H9 (cell line): ENCODE measurements around the gene CALML4. TPM values are rescaled to one million over a fixed set of nuclear protein-coding genes. Genes with fewer than 3 reads are reported as not detected.

Experiments used
- DNase-seq: peaks from one replicate; pipeline ENCODE4 v3.0.0-alpha.2; 2017
- H2AFZ ChIP-seq: one replicate; pipeline ENCODE4 v1.6.1; 2013; ENCODE audit warnings: mild to moderate bottlenecking, low read length, control low read depth, moderate library complexity
- H2AK5ac ChIP-seq: 2 replicates; pipeline ENCODE4 v1.6.1; 2013; ENCODE audit warnings: low read length, control low read depth, mixed read lengths; ENCODE audit not compliant: insufficient read length
- H2BK120ac ChIP-seq: one replicate; pipeline ENCODE4 v1.6.1; 2013; ENCODE audit warnings: low read depth, mild to moderate bottlenecking, low read length, control low read depth, inconsistent platforms; ENCODE audit not compliant: poor library complexity, severe bottlenecking
- H2BK12ac ChIP-seq: 2 replicates; pipeline ENCODE4 v1.6.1; 2013; ENCODE audit warnings: low read length, control low read depth, mixed read lengths, low read depth; ENCODE audit not compliant: insufficient read length
- H2BK15ac ChIP-seq: 2 replicates; pipeline ENCODE4 v1.6.1; 2013; ENCODE audit warnings: low read depth, low read length, control low read depth
- H2BK20ac ChIP-seq: one replicate; pipeline ENCODE4 v1.6.1; 2013; ENCODE audit warnings: low read depth, mild to moderate bottlenecking, low read length, control low read depth, inconsistent platforms; ENCODE audit not compliant: poor library complexity, severe bottlenecking
- H2BK5ac ChIP-seq: 2 replicates; pipeline ENCODE4 v1.6.1; 2013; ENCODE audit warnings: low read length, control low read depth, mixed read lengths; ENCODE audit not compliant: insufficient read length
- H3K14ac ChIP-seq: 2 replicates; pipeline ENCODE4 v1.6.1; 2013; ENCODE audit warnings: low read length, control low read depth; ENCODE audit not compliant: insufficient read depth
- H3K18ac ChIP-seq: 2 replicates; pipeline ENCODE4 v1.6.1; 2013; ENCODE audit warnings: low read depth, mild to moderate bottlenecking, mixed read lengths, low read length, control low read depth; ENCODE audit not compliant: insufficient read length
- H3K23ac ChIP-seq: 2 replicates; pipeline ENCODE4 v1.6.1; 2013; ENCODE audit warnings: low read length, control low read depth, mixed read lengths, low read depth; ENCODE audit not compliant: insufficient read length
- H3K23me2 ChIP-seq: 2 replicates; pipeline ENCODE4 v1.6.1; 2013; ENCODE audit warnings: low read depth, mild to moderate bottlenecking, mixed read lengths, low read length, control low read depth; ENCODE audit not compliant: insufficient read length, poor library complexity, severe bottlenecking
- H3K27ac ChIP-seq: 2 replicates; pipeline ENCODE4 v1.5.1; 2013; ENCODE audit warnings: low read length, control low read depth, mixed read lengths, low read depth; ENCODE audit not compliant: insufficient read length
- H3K27me3 ChIP-seq: 2 replicates; pipeline ENCODE4 v1.6.1; 2013; ENCODE audit warnings: low read length, control low read depth, inconsistent platforms; ENCODE audit not compliant: insufficient read depth
- H3K4ac ChIP-seq: 2 replicates; pipeline ENCODE4 v1.6.1; 2013; ENCODE audit warnings: low read depth, mild to moderate bottlenecking, control low read depth, inconsistent platforms, low read length, moderate library complexity
- H3K4me1 ChIP-seq: 2 replicates; pipeline ENCODE4 v1.6.1; 2013; ENCODE audit warnings: low read length, control low read depth, inconsistent platforms; ENCODE audit not compliant: insufficient read depth
- H3K4me2 ChIP-seq: 2 replicates; pipeline ENCODE4 v1.6.1; 2013; ENCODE audit warnings: low read length, control low read depth, mixed read lengths; ENCODE audit not compliant: insufficient read length, insufficient read depth
- H3K56ac ChIP-seq: 2 replicates; pipeline ENCODE4 v1.6.1; 2013; ENCODE audit warnings: low read depth, mild to moderate bottlenecking, mixed read lengths, low read length, control low read depth; ENCODE audit not compliant: insufficient read length
- H3K79me1 ChIP-seq: 2 replicates; pipeline ENCODE4 v1.6.1; 2013; ENCODE audit warnings: low read depth, mild to moderate bottlenecking, moderate library complexity, low read length, control low read depth, inconsistent platforms; ENCODE audit not compliant: insufficient read depth, poor library complexity, severe bottlenecking
- H3K79me2 ChIP-seq: 2 replicates; pipeline ENCODE4 v1.6.1; 2013; ENCODE audit warnings: low read length, control low read depth, inconsistent platforms; ENCODE audit not compliant: insufficient read depth
- H3K9ac ChIP-seq: 2 replicates; pipeline ENCODE4 v1.6.1; 2013; ENCODE audit warnings: low read length, control low read depth, mixed read lengths; ENCODE audit not compliant: insufficient read length; ENCODE audit errors: extremely low read depth
- H3K9me3 ChIP-seq: one replicate; pipeline ENCODE4 v1.6.1; 2013; ENCODE audit warnings: low read depth, low read length, inconsistent platforms; ENCODE audit not compliant: control insufficient read depth
- H3T11ph ChIP-seq: one replicate; pipeline ENCODE4 v1.6.1; 2013; ENCODE audit warnings: mild to moderate bottlenecking, low read length, control low read depth, inconsistent platforms
- H4K20me1 ChIP-seq: one replicate; pipeline ENCODE4 v1.6.1; 2013; ENCODE audit not compliant: control insufficient read depth, insufficient read length, insufficient read depth
- H4K5ac ChIP-seq: 2 replicates; pipeline ENCODE4 v1.6.1; 2013; ENCODE audit warnings: low read depth, mild to moderate bottlenecking, mixed read lengths, low read length, control low read depth; ENCODE audit not compliant: insufficient read length
- H4K8ac ChIP-seq: replicated peaks from 2 replicates; pipeline ENCODE4 v1.6.1; 2013; ENCODE audit warnings: low read length, control low read depth, mixed read lengths, low read depth; ENCODE audit not compliant: insufficient read length
- H4K91ac ChIP-seq: 2 replicates; pipeline ENCODE4 v1.6.1; 2013; ENCODE audit warnings: low read depth, mild to moderate bottlenecking, moderate library complexity, mixed read lengths, low read length, control low read depth; ENCODE audit not compliant: insufficient read length
- H3K27ac Mint-ChIP-seq, 3 experiments: 2 replicates in 2 of 3; 3 replicates in 1 of 3; pipeline ENCODE4 v1.8.0; 2020 to 2021; ENCODE audit warnings: mixed read lengths in 3 of 3, mild to moderate bottlenecking in 1 of 3, moderate library complexity in 1 of 3
- H3K27me3 Mint-ChIP-seq: 2 replicates; pipeline ENCODE4 v1.8.0; 2021; ENCODE audit warnings: low read depth, mild to moderate bottlenecking, moderate library complexity, mixed read lengths
- H3K36me3 Mint-ChIP-seq, 3 experiments: 2 replicates in 2 of 3; 3 replicates in 1 of 3; pipeline ENCODE4 v1.8.0; 2020 to 2021; ENCODE audit warnings: low read depth in 3 of 3, mixed read lengths in 3 of 3; ENCODE audit not compliant: insufficient read depth in 1 of 3
- H3K4me1 Mint-ChIP-seq, 2 experiments: 2 replicates each; pipeline ENCODE4 v1.8.0; 2020; ENCODE audit warnings: mixed read lengths in 2 of 2
- H3K4me3 Mint-ChIP-seq, 2 experiments: 2 replicates in 1 of 2; 3 replicates in 1 of 2; pipeline ENCODE4 v1.8.0; 2020 to 2021; ENCODE audit warnings: mild to moderate bottlenecking in 2 of 2, mixed read lengths in 2 of 2, moderate library complexity in 1 of 2
- H3K9me3 Mint-ChIP-seq, 2 experiments: 2 replicates in 1 of 2; 3 replicates in 1 of 2; pipeline ENCODE4 v1.8.0; 2020; ENCODE audit warnings: mild to moderate bottlenecking in 2 of 2, mixed read lengths in 2 of 2, moderate library complexity in 1 of 2
- WGBS: extraction: QIAGEN DNeasy Blood & Tissue Kit; methylation state at CpG from one replicate; pipeline ENCODE4 v1.1.7; 2013; ENCODE audit warnings: missing lambda C conversion rate, low lambda C conversion rate, mixed read lengths; ENCODE audit not compliant: insufficient read length; ENCODE audit errors: extremely low coverage; 5-methylcytosine and 5-hydroxymethylcytosine counted together
- total RNA-seq: library from RNA; stranded (reverse); gene quantifications from 2 replicates; pipeline ENCODE4 v1.2.1, GENCODE V29; 2021
- TF ChIP-seq, protein P1 (sequence below): fragments of 200-600 bp; sonication (generic); conservative IDR thresholded peaks from 3 replicates; pipeline ENCODE4 v1.8.0; 2021; ENCODE audit warnings: antibody characterized with exemption, mild to moderate bottlenecking

Gene CALML4
- total RNA-seq, 1 experiment from 2014 or later, result 11.8 TPM

DNA sequence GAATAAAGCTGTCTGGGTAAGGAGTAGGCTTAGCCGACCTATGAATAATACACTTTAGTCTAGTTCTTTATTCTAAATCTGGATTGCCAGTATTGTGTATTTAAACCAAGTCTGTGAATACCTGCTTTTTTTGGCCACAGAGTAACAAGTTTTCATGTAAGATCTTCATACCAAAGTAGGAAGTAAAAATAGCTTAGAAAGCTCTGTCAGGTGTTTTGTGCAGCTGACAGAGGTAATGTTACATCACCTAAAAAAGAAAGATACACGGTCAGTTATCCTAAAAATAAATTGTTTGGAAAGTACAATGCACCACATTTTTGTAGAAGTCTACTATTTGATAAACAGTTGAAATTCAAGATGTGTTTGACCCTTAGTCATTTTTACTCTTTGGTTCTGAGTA, 16.5 kb downstream of the CALML4 start:
- Histone ChIP-seq H3K23ac (no peak overlapping the region), H3K9me3 (no peaks in the 10 kb centered on the region), H3K14ac (no peak overlapping the region), H3K18ac (no peak overlapping the region), H4K8ac (no peak overlapping the region), H2BK120ac (no peak overlapping the region), H2AFZ (no peak overlapping the region), H3K23me2 (no peaks in the 10 kb centered on the region), H3K4me1 (no peaks in the 10 kb centered on the region; the same call in 1 of the 2 replicates), H3K79me2 (no peaks in the 10 kb centered on the region), H2BK12ac (no peak overlapping the region), H2AK5ac (no peak overlapping the region), H3K27me3 (no peaks in the 10 kb centered on the region), H4K20me1 (no peaks in the 10 kb centered on the region), H3K79me1 (no peaks in the 10 kb centered on the region), H3K4ac (no peak overlapping the region), H3T11ph (no peak overlapping the region), H4K91ac (no peak overlapping the region), H3K27ac (no peak overlapping the region), H2BK15ac (no peak overlapping the region), H3K56ac (no peak overlapping the region), H4K5ac (no peak overlapping the region), H2BK20ac (no peak overlapping the region), H3K4me2 (no peak overlapping the region), H2BK5ac (no peak overlapping the region), H3K9ac (no peak overlapping the region)
- peaks cover 14% of the 10 kb centered on the region in 2 experiments for H3K4me1 Mint-ChIP-seq
- H3K27ac Mint-ChIP-seq, result no peak overlapping the region; a peak in 1 of 7 replicates
- H3K36me3 Mint-ChIP-seq, result peaks cover 16 to 53% (median 46%) of the 10 kb centered on the region in 3 experiments; a peak in 6 of 7 replicates
- H3K4me3 Mint-ChIP-seq, result no peak overlapping the region
- H3K9me3 Mint-ChIP-seq, result no peaks in the 10 kb centered on the region
- WGBS, result no CpG with 5 or more reads among the region's 2 CpGs
- no peaks in the 10 kb centered on the region for H3K27me3 Mint-ChIP-seq
- DNase-seq, result no peak
- TF ChIP-seq, protein P1, sequence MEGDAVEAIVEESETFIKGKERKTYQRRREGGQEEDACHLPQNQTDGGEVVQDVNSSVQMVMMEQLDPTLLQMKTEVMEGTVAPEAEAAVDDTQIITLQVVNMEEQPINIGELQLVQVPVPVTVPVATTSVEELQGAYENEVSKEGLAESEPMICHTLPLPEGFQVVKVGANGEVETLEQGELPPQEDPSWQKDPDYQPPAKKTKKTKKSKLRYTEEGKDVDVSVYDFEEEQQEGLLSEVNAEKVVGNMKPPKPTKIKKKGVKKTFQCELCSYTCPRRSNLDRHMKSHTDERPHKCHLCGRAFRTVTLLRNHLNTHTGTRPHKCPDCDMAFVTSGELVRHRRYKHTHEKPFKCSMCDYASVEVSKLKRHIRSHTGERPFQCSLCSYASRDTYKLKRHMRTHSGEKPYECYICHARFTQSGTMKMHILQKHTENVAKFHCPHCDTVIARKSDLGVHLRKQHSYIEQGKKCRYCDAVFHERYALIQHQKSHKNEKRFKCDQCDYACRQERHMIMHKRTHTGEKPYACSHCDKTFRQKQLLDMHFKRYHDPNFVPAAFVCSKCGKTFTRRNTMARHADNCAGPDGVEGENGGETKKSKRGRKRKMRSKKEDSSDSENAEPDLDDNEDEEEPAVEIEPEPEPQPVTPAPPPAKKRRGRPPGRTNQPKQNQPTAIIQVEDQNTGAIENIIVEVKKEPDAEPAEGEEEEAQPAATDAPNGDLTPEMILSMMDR, result no peak
